HUES48 (cell line): ENCODE data around the gene RPTOR.

Experiments
- H3K27ac ChIP-seq: one replicate; pipeline ENCODE4 v1.7.0; 2013; ENCODE audit warnings: low read depth, low read length, inconsistent platforms
- H3K27me3 ChIP-seq: 2 replicates; pipeline ENCODE4 v1.6.1; 2013; ENCODE audit warnings: mild to moderate bottlenecking, low read length; ENCODE audit not compliant: control insufficient read depth, insufficient read depth
- H3K36me3 ChIP-seq: 2 replicates; pipeline ENCODE4 v1.6.1; 2013; ENCODE audit warnings: low read length; ENCODE audit not compliant: control insufficient read depth, insufficient read depth
- H3K4me1 ChIP-seq: 2 replicates; pipeline ENCODE4 v1.6.1; 2013; ENCODE audit warnings: mild to moderate bottlenecking, low read length; ENCODE audit not compliant: control insufficient read depth, insufficient read depth
- H3K4me3 ChIP-seq: 2 replicates; pipeline ENCODE4 v1.5.1; 2013; ENCODE audit warnings: mild to moderate bottlenecking, low read depth, low read length
- H3K9ac ChIP-seq: 2 replicates; pipeline ENCODE4 v1.6.1; 2013; ENCODE audit warnings: mild to moderate bottlenecking, low read depth, low read length, moderate library complexity
- H3K9me3 ChIP-seq: 2 replicates; pipeline ENCODE4 v1.6.1; 2013; ENCODE audit warnings: low read length; ENCODE audit not compliant: control insufficient read depth, insufficient read depth

The RPTOR gene

DNA sequence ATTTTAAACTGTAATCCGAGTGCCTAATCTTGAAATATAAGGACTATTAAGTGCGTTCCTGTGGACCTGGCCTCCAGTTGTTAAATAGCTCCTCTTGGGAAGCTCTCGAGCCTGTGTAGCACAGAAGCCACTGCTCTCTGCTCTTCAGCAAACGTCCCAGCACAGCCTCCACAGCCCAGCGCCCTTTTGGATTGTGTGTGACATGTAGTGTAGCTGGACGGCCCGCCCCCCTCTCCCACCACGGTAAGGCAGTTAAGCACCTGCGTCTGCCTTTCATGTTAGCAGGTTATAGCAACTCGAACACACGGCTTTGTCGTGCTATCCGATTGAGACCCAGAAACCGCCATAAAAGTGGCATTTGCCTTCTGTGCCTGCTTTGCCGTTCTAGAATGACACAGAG lies 367.8 kb downstream of the RPTOR start:
- H3K27me3 ChIP-seq, result no peaks in the 10 kb centered on the region
- no peak overlapping the region for H3K4me3 ChIP-seq
- peaks cover 13% of the 10 kb centered on the region for H3K9me3 ChIP-seq
- H3K4me1 ChIP-seq, result no peaks in the 10 kb centered on the region
- no peak overlapping the region for H3K27ac ChIP-seq
- H3K36me3 ChIP-seq, result peaks cover 4% of the 10 kb centered on the region
- H3K9ac ChIP-seq, result no peak overlapping the region

DNA sequence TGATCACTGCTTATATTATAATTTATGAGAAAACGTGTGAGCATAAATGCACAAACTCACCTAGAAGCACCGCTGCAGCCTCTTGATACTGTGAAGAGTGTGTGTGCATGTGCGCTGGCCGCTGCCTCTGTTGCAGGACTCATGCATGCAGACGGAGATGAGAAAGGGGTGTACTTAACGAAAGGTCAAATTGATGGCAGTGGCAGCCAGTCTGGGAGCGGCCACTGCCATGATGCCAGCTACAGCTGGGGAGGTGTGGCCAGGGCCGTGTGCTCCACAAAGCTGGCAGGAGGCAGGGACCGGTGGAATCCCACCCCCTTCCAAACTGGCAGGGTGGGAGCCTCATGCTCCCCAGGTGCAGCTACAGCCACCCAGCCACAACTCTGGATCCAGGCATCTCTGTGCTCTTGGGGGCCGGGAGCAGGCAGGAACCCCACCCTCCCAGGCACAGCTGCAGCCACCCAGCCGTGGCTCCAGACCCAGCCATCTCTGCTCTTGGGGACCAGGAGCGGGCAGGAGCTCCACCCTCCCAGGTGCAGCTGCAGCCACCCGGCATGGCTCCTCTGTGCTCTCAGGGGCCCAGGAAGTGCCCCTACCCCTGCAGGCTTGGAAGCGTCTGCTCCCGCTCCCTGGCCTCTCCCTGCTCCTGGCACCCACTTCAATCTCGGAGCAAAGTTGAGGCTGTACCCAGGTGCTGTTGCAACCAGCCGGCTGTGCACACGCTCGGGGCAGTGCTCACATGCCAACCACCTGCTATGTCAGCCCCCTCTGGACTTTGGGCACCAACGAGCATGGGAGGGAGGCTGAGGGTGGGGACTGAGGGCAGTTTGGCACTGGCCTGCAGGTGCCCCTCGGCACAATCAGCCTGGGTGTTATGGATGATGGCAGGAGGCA lies 369.5 kb downstream of the RPTOR start:
- Histone ChIP-seq H3K27me3 (no peaks in the 10 kb centered on the region), H3K4me3 (no peak overlapping the region), H3K9me3 (peaks cover 13% of the 10 kb centered on the region), H3K27ac (no peak overlapping the region), H3K9ac (no peak overlapping the region), H3K4me1 (no peaks in the 10 kb centered on the region), H3K36me3 (peaks cover 9% of the 10 kb centered on the region)

DNA sequence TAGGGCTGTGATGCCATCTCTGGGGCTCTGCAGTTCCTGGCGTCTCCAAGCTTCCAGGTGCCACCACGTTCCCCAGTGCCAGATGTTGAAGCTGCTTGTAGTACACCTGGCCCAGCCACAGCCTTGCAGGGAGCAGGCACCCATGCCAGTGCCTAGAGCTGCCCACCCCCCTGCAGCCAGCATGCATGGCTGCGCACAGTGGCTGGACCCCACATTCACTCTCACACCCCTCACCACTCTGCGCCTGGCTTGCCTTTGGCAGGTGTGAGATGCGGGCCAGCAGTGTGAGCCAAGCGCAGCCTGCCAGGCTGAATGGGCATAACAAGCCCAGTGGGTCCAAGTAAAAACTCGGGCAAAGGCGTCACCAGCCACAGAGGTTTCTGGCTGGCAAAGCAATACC lies 371.6 kb downstream of the RPTOR start:
- no peak overlapping the region for H3K4me3 ChIP-seq
- peaks cover 13% of the 10 kb centered on the region for H3K9me3 ChIP-seq
- no peak overlapping the region for H3K9ac ChIP-seq
- H3K27me3 ChIP-seq, result no peaks in the 10 kb centered on the region
- H3K36me3 ChIP-seq, result peaks cover 9% of the 10 kb centered on the region
- H3K4me1 ChIP-seq, result no peaks in the 10 kb centered on the region
- no peak overlapping the region for H3K27ac ChIP-seq

DNA sequence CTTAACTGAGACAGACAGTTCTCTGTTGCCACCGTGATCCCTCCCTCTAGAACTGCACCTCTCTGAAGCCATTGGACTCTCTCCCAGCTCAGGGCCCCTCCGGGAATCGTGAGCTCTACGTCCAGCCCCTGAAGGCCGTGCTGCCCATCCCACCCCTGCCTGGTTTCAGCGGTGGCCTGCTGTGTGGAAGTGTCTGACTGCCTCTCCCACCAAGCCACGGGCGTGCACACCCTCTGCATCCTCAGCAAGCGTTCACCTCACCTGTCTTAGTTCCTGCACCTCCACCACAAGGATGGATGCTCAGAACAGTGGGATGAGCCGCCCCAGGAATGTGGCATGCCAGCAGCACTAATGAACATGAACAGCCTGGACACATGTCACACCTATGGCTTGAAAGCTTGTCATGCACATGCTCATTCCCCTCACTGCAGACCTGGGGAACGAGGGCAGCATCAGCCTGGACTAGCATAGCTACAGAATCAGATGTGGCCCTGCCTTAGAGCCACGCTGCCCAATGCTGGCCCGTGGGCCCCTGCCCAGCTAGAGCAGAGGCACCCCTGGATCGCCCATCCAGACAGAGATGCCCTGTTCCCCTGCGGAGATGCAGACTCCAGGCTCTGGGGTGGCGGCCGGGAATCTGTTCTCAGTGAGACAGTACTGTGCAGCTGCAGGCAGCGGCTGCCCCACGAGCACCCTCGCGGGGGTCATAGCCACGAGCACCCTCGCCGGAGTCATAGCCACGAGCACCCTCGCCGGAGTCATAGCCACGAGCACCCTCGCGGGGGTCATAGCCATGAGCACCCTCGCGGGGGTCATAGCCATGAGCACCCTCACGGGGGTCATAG lies 373.3 kb downstream of the RPTOR start:
- Histone ChIP-seq H3K9me3 (peaks cover 13% of the 10 kb centered on the region), H3K27ac (no peak overlapping the region), H3K9ac (no peak overlapping the region), H3K27me3 (no peaks in the 10 kb centered on the region), H3K4me3 (no peak overlapping the region), H3K36me3 (peaks cover 6% of the 10 kb centered on the region), H3K4me1 (no peaks in the 10 kb centered on the region)

DNA sequence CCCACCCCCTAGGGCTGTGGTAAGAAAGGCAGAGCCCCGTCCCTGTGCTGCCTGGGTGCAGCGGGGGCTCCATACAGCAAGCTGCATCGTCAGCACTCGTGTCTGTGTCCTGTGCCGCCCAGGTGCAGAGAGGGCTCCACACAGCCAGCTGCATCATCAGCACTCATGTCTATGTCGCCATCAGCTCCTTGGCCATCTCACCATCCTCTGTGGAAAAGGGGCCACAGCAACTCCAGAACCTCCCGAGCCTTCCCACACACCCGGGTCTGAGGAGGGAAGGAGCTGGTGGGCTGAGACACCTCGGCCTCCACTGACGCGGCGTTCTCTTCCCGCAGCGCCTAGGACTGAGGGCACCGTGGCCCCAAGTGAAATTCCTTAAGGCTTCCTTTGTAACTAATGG lies 374.1 kb downstream of the RPTOR start:
- H3K36me3 ChIP-seq, result peaks cover 7% of the 10 kb centered on the region
- H3K27ac ChIP-seq, result no peak overlapping the region
- H3K9me3 ChIP-seq, result peaks cover 13% of the 10 kb centered on the region
- H3K27me3 ChIP-seq, result no peaks in the 10 kb centered on the region
- H3K9ac ChIP-seq, result no peak overlapping the region
- no peak overlapping the region for H3K4me3 ChIP-seq
- H3K4me1 ChIP-seq, result no peaks in the 10 kb centered on the region

DNA sequence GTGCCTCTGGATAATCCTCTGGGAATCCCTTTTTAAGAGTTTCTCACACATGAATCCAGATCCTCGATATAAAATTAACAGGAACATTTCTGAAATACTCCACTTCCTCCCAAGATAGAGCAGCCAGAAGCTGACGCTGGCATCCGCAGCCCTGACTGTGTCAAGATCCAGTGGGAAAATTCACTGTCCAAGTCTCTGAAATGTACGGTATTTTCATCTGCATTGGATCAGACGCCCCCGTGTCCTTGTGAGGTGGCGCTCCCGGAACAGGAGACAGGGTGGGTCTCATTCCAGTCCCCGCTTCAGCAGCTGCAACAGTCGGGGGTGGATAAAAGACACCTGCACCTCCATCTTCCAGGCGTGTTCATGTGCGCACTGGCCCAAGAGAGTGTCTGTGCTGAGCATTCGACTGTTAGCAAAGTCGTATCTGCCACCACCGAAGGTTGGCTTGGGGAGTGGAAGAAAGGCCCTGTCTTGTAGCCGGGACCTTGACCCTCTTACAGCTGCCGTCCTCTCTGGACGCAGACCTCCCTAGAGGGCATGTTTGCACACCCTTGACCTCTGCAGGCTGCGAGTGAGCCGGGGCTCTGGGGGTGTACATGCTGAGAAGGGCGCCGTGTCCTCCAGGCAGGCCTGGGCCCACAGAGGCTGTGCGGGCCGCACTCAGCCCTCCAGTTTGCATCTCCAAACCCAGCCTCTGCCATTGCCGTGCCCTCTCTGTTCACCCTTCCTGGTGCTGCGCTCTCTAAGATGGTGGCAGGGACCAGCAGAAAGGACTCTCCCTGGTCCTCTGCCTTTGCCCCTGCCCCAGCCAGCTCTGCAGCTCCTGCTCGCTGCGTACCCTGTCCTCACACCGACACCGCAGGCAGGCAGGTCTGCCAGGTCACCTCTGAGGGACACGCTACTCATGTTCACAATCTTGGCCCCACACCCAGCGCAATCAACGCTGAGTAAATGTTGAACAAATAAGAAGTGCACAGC lies 375.0 kb downstream of the RPTOR start:
- peaks cover 8% of the 10 kb centered on the region for H3K9me3 ChIP-seq
- no peak overlapping the region for H3K27ac ChIP-seq
- H3K36me3 ChIP-seq, result peaks cover 11% of the 10 kb centered on the region; the same call in 1 of the 2 replicates
- H3K27me3 ChIP-seq, result 0 out of 2 replicates have a peak, but pooled peaks cover under 1% of the 10 kb centered on the region
- no peak overlapping the region for H3K9ac ChIP-seq
- no peaks in the 10 kb centered on the region for H3K4me1 ChIP-seq
- no peak overlapping the region for H3K4me3 ChIP-seq

DNA sequence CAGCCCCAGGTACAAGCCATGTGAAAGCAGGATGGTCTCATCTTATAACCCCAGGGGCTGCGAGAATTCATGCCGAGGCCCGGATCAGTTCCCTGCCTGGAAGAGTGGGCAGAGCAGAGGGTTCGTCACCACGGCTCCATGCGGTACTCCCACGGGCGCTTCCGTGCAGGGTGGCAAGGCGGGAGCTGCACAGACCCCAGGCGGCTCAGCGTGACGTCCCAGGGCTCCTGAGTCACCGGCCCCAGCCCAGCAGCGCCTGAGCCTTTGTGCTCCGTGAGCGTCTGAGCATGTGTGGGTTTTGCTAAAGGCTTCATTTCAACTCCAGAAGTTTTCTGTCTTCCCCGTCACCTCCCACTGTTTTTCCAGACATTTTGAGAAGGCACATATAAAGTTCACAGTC lies 375.8 kb downstream of the RPTOR start:
- no peak overlapping the region for H3K27ac ChIP-seq
- H3K9ac ChIP-seq, result no peak overlapping the region

DNA sequence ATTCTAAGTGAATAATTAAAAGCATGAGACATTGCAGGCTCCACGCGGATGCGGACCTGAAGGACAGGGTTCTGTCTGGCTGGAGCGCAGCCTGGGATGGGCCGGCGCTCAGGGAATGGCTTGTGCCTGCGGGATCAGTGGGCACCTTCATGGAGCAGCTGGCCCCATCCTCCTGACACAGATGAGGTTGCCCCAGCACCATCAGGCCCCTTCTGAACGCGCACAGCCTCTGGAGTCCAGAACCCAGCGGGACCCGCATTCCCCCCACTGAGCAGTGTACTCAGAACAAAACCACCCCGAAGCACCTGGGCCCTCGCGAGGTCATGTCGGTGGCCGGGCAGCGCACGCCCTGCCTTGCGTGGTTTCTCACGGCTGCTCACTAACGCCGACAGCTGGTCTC lies 376.5 kb downstream of the RPTOR start:
- H3K9me3 ChIP-seq, result no peaks in the 10 kb centered on the region
- no peak overlapping the region for H3K27ac ChIP-seq
- peaks cover 3% of the 10 kb centered on the region for H3K4me1 ChIP-seq
- peaks cover 20% of the 10 kb centered on the region; the same call in 1 of the 2 replicates for H3K36me3 ChIP-seq
- H3K27me3 ChIP-seq, result peaks cover 16% of the 10 kb centered on the region
- no peak overlapping the region for H3K9ac ChIP-seq
- H3K4me3 ChIP-seq, result no peak overlapping the region

More for the DNA sequence above, 375.8 kb downstream of the RPTOR start:
- Histone ChIP-seq H3K36me3 (peaks cover 16% of the 10 kb centered on the region; the same call in 1 of the 2 replicates), H3K27me3 (peaks cover 9% of the 10 kb centered on the region), H3K9me3 (peaks cover 3% of the 10 kb centered on the region; the same call in 1 of the 2 replicates), H3K4me1 (no peaks in the 10 kb centered on the region), H3K4me3 (no peak overlapping the region)

DNA sequence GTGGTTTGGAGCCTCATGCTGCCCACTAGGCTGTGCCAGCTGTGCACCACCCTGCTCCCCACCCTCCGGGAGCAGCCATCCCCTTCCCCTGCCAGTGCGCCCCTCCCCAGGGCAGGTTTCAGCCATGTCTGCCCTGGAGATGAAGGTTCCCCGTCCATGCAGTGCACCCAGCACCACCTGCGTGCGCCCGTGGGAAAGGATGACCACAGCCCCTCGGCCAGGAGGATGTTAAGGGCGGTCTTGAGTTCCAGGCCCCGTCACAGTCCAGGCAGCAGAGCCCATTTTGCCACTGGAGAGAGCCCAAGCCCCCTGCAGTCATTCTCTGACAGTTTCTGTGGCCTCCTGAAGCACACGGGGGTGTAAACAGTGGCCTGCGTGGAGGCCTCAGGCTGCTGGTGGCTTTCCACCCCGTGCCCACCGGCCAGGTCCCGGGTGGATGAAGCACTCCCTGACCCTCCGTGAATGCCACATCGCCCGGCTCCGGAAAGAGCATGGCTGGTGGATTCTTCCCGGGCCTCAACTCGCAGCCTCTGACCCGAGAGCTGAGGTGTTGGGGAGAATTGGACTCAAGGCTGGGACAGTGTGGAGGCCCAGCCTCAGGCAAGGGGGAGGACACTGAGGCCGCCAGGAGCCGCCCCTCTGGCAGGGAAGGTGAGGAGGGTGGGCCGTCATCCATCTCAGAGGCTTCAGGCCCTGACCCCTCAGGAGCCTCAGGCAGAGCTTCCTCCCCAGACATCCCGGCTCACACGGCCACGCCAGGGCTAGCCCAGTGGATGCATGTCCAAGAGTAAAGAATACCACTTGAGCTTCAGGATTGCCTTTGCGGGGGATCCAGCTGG lies 377.3 kb downstream of the RPTOR start:
- H3K4me1 ChIP-seq, result peaks cover 10% of the 10 kb centered on the region
- peaks cover 20% of the 10 kb centered on the region; the same call in 1 of the 2 replicates for H3K36me3 ChIP-seq
- H3K4me3 ChIP-seq, result no peak overlapping the region

More for the DNA sequence above, 377.3 kb downstream of the RPTOR start:
- no peaks in the 10 kb centered on the region for H3K9me3 ChIP-seq
- no peak overlapping the region for H3K9ac ChIP-seq
- no peak overlapping the region for H3K27ac ChIP-seq
- peaks cover 21% of the 10 kb centered on the region for H3K27me3 ChIP-seq
